Right atrium auricular region (tissue), 2 donors: ENCODE data around the gene BEST4. TPM values are rescaled to one million over a fixed set of nuclear protein-coding genes. Genes with fewer than 3 reads are reported as not detected.
"Not testable (repeated sequence)": the region's sequence is repeated elsewhere in the genome, so short reads cannot be mapped to it uniquely, and the experiment has no call there.

ENCODE experiments used
- DNase-seq: peaks from one replicate; pipeline ENCODE4 v3.0.0-alpha.2; 2019; ENCODE audit warnings: low spot score
- H3K27ac ChIP-seq, 2 donors: fragments of 200-600 bp; sonication (generic); 1 replicate in 1 of 2; 2 replicates in 1 of 2; pipeline ENCODE4 v1.5.1; 2016 to 2019
- H3K27me3 ChIP-seq, 2 donors: fragments of 200-600 bp; sonication (generic); one replicate each; pipeline versions ENCODE4 v1.5.1 to v1.6.0; 2017 to 2019
- H3K36me3 ChIP-seq: fragments of 200-600 bp; sonication (generic); one replicate; pipeline ENCODE4 v1.5.1; 2016
- H3K4me1 ChIP-seq, 2 donors: fragments of 200-600 bp; sonication (generic); one replicate each; pipeline versions ENCODE4 v1.5.1 to v1.6.0; 2017 to 2019
- H3K4me3 ChIP-seq, 2 donors: fragments of 200-600 bp; sonication (generic); 1 replicate in 1 of 2; 2 replicates in 1 of 2; pipeline ENCODE4 v1.5.1; 2017 to 2019; ENCODE audit warnings: mild to moderate bottlenecking in 1 of 2, moderate library complexity in 1 of 2
- H3K9me3 ChIP-seq, 2 donors: fragments of 200-600 bp; sonication (generic); one replicate each; pipeline ENCODE4 v1.5.1; 2019
- total RNA-seq, 2 donors: library from RNA; depleted of rRNA; stranded (reverse); fragments of >200 nt; gene quantifications; one replicate each; pipeline ENCODE4 v1.1.0, GENCODE V29; 2016
- TF ChIP-seq, protein P1 (sequence below), 2 donors: fragments of 200-600 bp; sonication (generic); IDR thresholded peaks; one replicate each; pipeline ENCODE4 v1.5.1; 2019; ENCODE audit warnings: antibody characterized with exemption in 2 of 2

BEST4 gene
- total RNA-seq, 2 donors from 2014 or later, result not detected

- peak within 1 kb of the TSS; percentile 89 to 93 for H3K27ac ChIP-seq
- no peaks in the 10 kb centered on the region for H3K27me3 ChIP-seq
- H3K4me1 ChIP-seq, result peaks cover 0 to 40% of the 10 kb centered on the region in 2 donors
- H3K36me3 ChIP-seq, result peaks cover 26% of the 10 kb centered on the region
- DNase-seq, result peak; percentile 98
- H3K9me3 ChIP-seq, result no peaks in the 10 kb centered on the region
- TF ChIP-seq, protein P1, sequence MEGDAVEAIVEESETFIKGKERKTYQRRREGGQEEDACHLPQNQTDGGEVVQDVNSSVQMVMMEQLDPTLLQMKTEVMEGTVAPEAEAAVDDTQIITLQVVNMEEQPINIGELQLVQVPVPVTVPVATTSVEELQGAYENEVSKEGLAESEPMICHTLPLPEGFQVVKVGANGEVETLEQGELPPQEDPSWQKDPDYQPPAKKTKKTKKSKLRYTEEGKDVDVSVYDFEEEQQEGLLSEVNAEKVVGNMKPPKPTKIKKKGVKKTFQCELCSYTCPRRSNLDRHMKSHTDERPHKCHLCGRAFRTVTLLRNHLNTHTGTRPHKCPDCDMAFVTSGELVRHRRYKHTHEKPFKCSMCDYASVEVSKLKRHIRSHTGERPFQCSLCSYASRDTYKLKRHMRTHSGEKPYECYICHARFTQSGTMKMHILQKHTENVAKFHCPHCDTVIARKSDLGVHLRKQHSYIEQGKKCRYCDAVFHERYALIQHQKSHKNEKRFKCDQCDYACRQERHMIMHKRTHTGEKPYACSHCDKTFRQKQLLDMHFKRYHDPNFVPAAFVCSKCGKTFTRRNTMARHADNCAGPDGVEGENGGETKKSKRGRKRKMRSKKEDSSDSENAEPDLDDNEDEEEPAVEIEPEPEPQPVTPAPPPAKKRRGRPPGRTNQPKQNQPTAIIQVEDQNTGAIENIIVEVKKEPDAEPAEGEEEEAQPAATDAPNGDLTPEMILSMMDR (IDR thresholded peaks at IDR 0.05), result peak; percentile 61 to 97
- H3K4me3 ChIP-seq, result peak within 1 kb of the TSS; percentile 78 to 92
Measured at GRCh38 chr1:44799770-44800584, 12.0 kb upstream of the BEST4 start, which contains the start of gene PLK3. TSS of gene PLK3 (plus strand) at chr1:44800377. CDS start at chr1:44800464, 87 bp downstream.

DNA sequence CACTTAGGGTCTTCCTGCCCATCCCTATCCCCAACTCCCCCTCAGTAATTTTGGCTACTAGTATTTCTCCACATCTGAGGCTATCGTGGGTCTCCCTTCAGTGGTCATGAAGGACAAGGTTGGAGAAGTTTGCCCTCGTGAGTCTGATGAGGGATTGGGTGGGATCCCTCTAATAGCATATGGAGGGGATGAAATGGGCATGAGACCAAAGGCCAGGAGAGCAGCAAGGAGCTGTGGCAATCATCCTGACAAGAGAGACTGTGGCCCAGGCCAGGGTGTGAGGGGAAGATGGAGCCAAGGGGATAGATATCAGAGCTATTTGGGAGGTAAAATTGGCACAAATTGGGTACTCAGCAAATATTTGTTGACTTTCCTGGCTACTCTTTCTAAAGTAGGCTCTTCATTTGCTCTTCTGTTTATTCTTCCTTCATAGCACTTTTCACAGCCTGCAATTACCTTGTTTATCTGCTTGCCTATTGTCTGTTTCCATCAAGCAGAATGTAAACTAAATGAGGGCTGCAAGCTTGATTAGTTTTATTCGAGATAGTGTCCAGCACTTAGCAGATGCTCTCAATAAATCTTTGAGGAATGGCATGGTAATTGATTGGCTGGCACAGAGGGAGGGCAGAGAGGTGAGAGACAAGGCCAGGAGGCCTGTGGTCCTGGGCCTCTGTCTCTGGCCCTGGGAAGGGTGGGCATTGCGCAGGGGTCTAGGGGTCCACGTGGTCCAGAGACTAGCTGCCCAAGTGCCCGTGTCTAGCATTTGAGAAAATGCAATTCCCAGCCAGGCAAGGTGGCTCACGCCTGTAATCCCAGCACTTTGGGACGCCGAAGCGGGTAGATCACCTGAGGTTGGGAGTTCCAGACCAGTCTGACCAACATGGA, 10.8 kb upstream of the BEST4 start:
- Histone ChIP-seq H3K4me3 (no peak overlapping the region), H3K36me3 (peaks cover 13% of the 10 kb centered on the region), H3K27me3 (no peaks in the 10 kb centered on the region), H3K9me3 (no peaks in the 10 kb centered on the region), H3K4me1 (peaks cover 0 to 31% of the 10 kb centered on the region in 2 donors), H3K27ac (peak overlapping the region in 1 of 2 donors; percentile 89)
- TF ChIP-seq, protein P1 (IDR thresholded peaks at IDR 0.05), result no peak
- no peak for DNase-seq

- not testable (repeated sequence) for H3K27me3 ChIP-seq, H3K4me3 ChIP-seq, DNase-seq, H3K9me3 ChIP-seq, H3K36me3 ChIP-seq, H3K27ac ChIP-seq
- peaks cover 0 to 23% of the 10 kb centered on the region in 2 donors for H3K4me1 ChIP-seq
Measured at GRCh38 chr1:44797886-44798285, 9.9 kb upstream of the BEST4 start.

DNA sequence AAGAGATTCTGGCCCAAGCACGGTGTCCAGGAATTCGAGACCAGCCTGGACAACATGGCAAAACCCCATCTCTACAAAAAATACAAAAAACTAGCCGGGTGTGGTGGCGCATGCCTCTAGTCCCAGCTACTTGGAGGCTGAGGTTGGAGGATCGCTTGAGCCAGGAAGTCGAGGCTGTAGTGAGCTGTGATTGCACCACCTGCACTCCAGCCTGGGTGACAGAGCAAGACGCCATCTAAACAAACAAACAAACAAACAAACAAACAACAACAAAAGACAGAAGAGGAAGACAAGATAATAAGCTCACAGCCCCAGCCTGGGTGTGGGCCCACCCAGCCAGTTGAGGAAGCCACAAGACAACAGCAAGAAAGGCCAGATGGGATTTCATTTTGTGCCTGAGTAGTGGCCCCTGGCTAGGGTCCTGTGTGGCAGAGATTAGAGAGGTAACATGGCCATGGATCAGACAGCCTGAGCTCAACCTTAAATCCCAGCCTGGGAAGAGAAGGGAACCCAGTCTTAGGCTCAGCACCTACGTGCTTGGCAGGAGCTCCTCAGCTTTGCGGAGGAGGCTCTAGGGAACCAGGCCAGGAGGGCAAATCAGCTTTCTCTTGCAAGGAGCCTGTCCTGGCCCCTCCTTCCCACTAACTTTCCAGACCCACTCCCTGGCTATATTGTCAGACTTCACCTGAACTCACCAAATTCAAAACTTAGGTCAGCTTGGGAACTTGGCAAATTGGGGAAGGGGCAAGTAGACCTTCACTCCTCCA, 4.9 kb upstream of the BEST4 start:
- no peaks in the 10 kb centered on the region for H3K36me3 ChIP-seq
- H3K27ac ChIP-seq, result no peak overlapping the region
- H3K9me3 ChIP-seq, result no peaks in the 10 kb centered on the region
- TF ChIP-seq, protein P1 (IDR thresholded peaks at IDR 0.05), result no peak
- DNase-seq, result no peak
- no peaks in the 10 kb centered on the region for H3K4me1 ChIP-seq
- no peaks in the 10 kb centered on the region for H3K27me3 ChIP-seq
- H3K4me3 ChIP-seq, result no peak overlapping the region

- DNase-seq, result no peak
- Histone ChIP-seq H3K27me3 (no peaks in the 10 kb centered on the region), H3K4me3 (no peak overlapping the region), H3K4me1 (peaks cover 0 to 6% of the 10 kb centered on the region in 2 donors), H3K36me3 (no peaks in the 10 kb centered on the region), H3K27ac (no peak overlapping the region), H3K9me3 (no peaks in the 10 kb centered on the region)
- TF ChIP-seq, protein P1 (IDR thresholded peaks at IDR 0.05), result no peak
Measured at GRCh38 chr1:44790968-44791801, 3.2 kb upstream of the BEST4 start.
